NOMO-1 treated with dmso at 0.1 percent for 144 hours (cell line): ENCODE measurements around the gene GPATCH4.
A peak's percentile ranks its signal among the peaks of the same experiment; 100 is the strongest.

ENCODE experiments used
- DNase-seq: peaks from one replicate; lab custom pipeline; 2025; ENCODE audit not compliant: unreplicated experiment; lab: John Stamatoyannopoulos, UW

The GPATCH4 gene

GRCh38 chr1:156581661-156582387 lies 19.5 kb downstream of the GPATCH4 start:
- DNase-seq = no peak

- DNase-seq = no peak
Measured at GRCh38 chr1:156579472-156579871, 21.8 kb downstream of the GPATCH4 start, which contains the start of gene TTC24. Gene TTC24, plus strand, starts transcription at chr1:156579723. Its CDS starts 1,642 bp downstream, at chr1:156581365.

GRCh38 chr1:156578055-156578454 lies 23.2 kb downstream of the GPATCH4 start:
- DNase-seq = no peak

GRCh38 chr1:156577550-156577949 lies 23.7 kb downstream of the GPATCH4 start:
- no peak for DNase-seq

GRCh38 chr1:156574039-156574633 lies 27.1 kb downstream of the GPATCH4 start:
- DNase-seq = no peak

GRCh38 chr1:156572663-156573018 lies 28.6 kb downstream of the GPATCH4 start:
- DNase-seq = no peak

- DNase-seq = peak; percentile 77
Measured at GRCh38 chr1:156571919-156572662, 29.2 kb downstream of the GPATCH4 start, which contains the start of gene IQGAP3. Gene IQGAP3, minus strand, starts transcription at chr1:156572565. Its CDS starts 36 bp downstream, at chr1:156572529.

GRCh38 chr1:156571261-156571852 lies 29.9 kb downstream of the GPATCH4 start:
- DNase-seq = peak; percentile 20

GRCh38 chr1:156566436-156566835 lies 34.8 kb downstream of the GPATCH4 start:
- DNase-seq = peak; percentile 60

- no peak for DNase-seq
Measured at GRCh38 chr1:156565519-156565918, 35.8 kb downstream of the GPATCH4 start.

- DNase-seq = no peak
Measured at GRCh38 chr1:156560585-156561163, 40.6 kb downstream of the GPATCH4 start.

- no peak for DNase-seq
Measured at GRCh38 chr1:156559797-156560385, 41.4 kb downstream of the GPATCH4 start.

- DNase-seq = no peak
Measured at GRCh38 chr1:156559086-156559796, 42.0 kb downstream of the GPATCH4 start.

- no peak for DNase-seq
Measured at GRCh38 chr1:156556354-156556753, 44.9 kb downstream of the GPATCH4 start.

- no peak for DNase-seq
Measured at GRCh38 chr1:156555715-156556114, 45.6 kb downstream of the GPATCH4 start.

GRCh38 chr1:156554971-156555370 lies 46.3 kb downstream of the GPATCH4 start:
- no peak for DNase-seq

GRCh38 chr1:156553860-156554485 lies 47.3 kb downstream of the GPATCH4 start:
- DNase-seq = no peak

GRCh38 chr1:156552937-156553336 lies 48.3 kb downstream of the GPATCH4 start:
- DNase-seq = peak; percentile 67

- DNase-seq = no peak
Measured at GRCh38 chr1:156552518-156552917, 48.8 kb downstream of the GPATCH4 start.

GRCh38 chr1:156551869-156552268 lies 49.4 kb downstream of the GPATCH4 start:
- peak; percentile 6 for DNase-seq
